Measurements from ENCODE around the gene IRF2BPL.

The IRF2BPL gene

GRCh38 chr14:77055306-77055705 is 26.8 kb upstream of the IRF2BPL start:
- peak in 12 of 58 donors; percentile 12 to 66 (median 24) for DNase-seq

GRCh38 chr14:77053046-77053841 is 24.7 kb upstream of the IRF2BPL start:
- peak in 32 of 58 donors; percentile 13 to 59 (median 36) for DNase-seq

- DNase-seq, result no peak
Observed at GRCh38 chr14:77052281-77053044, 24.0 kb upstream of the IRF2BPL start.

GRCh38 chr14:77051116-77051515 is 22.6 kb upstream of the IRF2BPL start:
- DNase-seq, result peak in 21 of 58 donors; percentile 8 to 62 (median 31)

GRCh38 chr14:77046721-77047120 is 18.2 kb upstream of the IRF2BPL start:
- DNase-seq, result no peak

- no peak for DNase-seq
Observed at GRCh38 chr14:77045238-77046162, 17.0 kb upstream of the IRF2BPL start.

GRCh38 chr14:77044783-77045237 is 16.3 kb upstream of the IRF2BPL start:
- no peak for DNase-seq

- DNase-seq, result peak in 5 of 58 donors; percentile 14 to 46 (median 40)
Observed at GRCh38 chr14:77043984-77044485, 15.5 kb upstream of the IRF2BPL start.

GRCh38 chr14:77043177-77043983 is 14.9 kb upstream of the IRF2BPL start:
- DNase-seq, result peak in 33 of 58 donors; percentile 23 to 80 (median 52)

- peak in 35 of 58 donors; percentile 11 to 72 (median 39) for DNase-seq
Observed at GRCh38 chr14:77041881-77042545, 13.5 kb upstream of the IRF2BPL start.

GRCh38 chr14:77040741-77041653 is 12.5 kb upstream of the IRF2BPL start:
- peak in 2 of 58 donors; percentile 52 to 59 for DNase-seq

- DNase-seq, result peak; percentile 73 to 100 (median 96)
Observed at GRCh38 chr14:77040059-77040740, 11.7 kb upstream of the IRF2BPL start.

- peak in 11 of 58 donors; percentile 14 to 63 (median 52) for DNase-seq
Observed at GRCh38 chr14:77039285-77040058, 11.0 kb upstream of the IRF2BPL start.

GRCh38 chr14:77037938-77038568 is 9.5 kb upstream of the IRF2BPL start:
- DNase-seq, result peak in 3 of 58 donors; percentile 9 to 45 (median 21)

- DNase-seq, result peak in 3 of 58 donors; percentile 10 to 29 (median 19)
Observed at GRCh38 chr14:77037215-77037937, 8.9 kb upstream of the IRF2BPL start.

Measured in anterior cingulate cortex (tissue), 58 donors.